Vagina (tissue), 2 donors: ENCODE measurements around the gene ADAMTS6.

ENCODE experiments used
- CTCF ChIP-seq, 3 experiments: fragments of 450-650 bp in 2 of 3; fragments of 200-600 bp in 1 of 3; sonication (generic) in 1 of 3; IDR thresholded peaks; one replicate each; pipeline ENCODE4 v1.5.1; 2017 to 2019; ENCODE audit warnings: antibody characterized with exemption in 3 of 3, mild to moderate bottlenecking in 2 of 3, moderate library complexity in 2 of 3
- POLR2AphosphoS5 ChIP-seq, 2 donors: sonication (generic); formaldehyde crosslinking; IDR thresholded peaks; one replicate each; pipeline ENCODE4 v1.9.0; 2017; ENCODE audit warnings: antibody characterized with exemption in 2 of 2, mild to moderate bottlenecking in 2 of 2, low read depth in 1 of 2; ENCODE audit not compliant: insufficient read depth in 1 of 2

DNA sequence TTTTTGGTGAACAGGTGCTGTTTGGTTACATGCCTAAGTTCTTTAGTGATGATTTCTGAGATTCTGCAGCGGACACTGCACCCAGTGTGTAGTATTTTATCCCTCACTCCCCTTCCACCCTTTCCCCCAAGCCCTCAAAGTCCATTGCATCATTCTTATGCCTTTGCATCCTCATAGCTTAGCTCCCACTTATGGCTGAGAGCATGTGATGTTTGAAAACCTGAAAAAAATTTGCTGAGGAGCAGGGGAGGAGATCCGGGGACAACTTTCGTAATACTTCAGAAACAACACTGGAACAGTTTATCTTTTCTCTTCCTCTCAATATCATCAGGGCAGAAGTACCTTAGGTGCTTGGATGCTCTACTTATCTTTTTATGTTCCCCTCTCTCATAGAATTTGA lies 226.4 kb downstream of the ADAMTS6 start:
- TF ChIP-seq CTCF (IDR thresholded peaks at IDR 0.05) (no peak), POLR2AphosphoS5 (IDR thresholded peaks at IDR 0.05; ENCODE audit: insufficient read depth in 1 of 2, low read depth in 1 of 2) (no peak)
